Ramos (cell line): ENCODE data around the gene SART1.

Experiments
- in situ Hi-C: fragments of 300-500 bp; cut with MboI; formaldehyde crosslinking; loops from one replicate; pipeline ENCODE4 v1.14.3; 2022; ENCODE audit warnings: low sequenced_read_pairs; ENCODE audit not compliant: unreplicated experiment

Gene SART1

GRCh38 chr11:65961267-65962140 is at the start of gene SART1:
Gene SART1, plus strand, starts transcription at chr11:65961734. Its CDS starts 47 bp downstream, at chr11:65961781.
- in situ Hi-C loops, result no loop called here

GRCh38 chr11:65912845-65913244 is 48.7 kb upstream of the SART1 start:
- in situ Hi-C loops, result no loop called here

- in situ Hi-C loops, result no loop called here
Observed at GRCh38 chr11:65915101-65915820, 46.3 kb upstream of the SART1 start.

GRCh38 chr11:65915821-65916251 is 45.7 kb upstream of the SART1 start:
- in situ Hi-C loops, result no loop called here

- in situ Hi-C loops, result no loop called here
Observed at GRCh38 chr11:65916391-65916790, 45.1 kb upstream of the SART1 start.

GRCh38 chr11:65917077-65917433 is 44.5 kb upstream of the SART1 start:
- in situ Hi-C loops, result no loop called here

GRCh38 chr11:65917434-65918210 is 43.9 kb upstream of the SART1 start:
- in situ Hi-C loops, result no loop called here

GRCh38 chr11:65918211-65919140 is 43.1 kb upstream of the SART1 start, which contains the start of gene C11orf68:
Gene C11orf68, minus strand, starts transcription at chr11:65919062. Its CDS starts 31 bp downstream, at chr11:65919031.
- in situ Hi-C loops, result no loop called here

GRCh38 chr11:65919141-65919572 is 42.4 kb upstream of the SART1 start, which contains the start of gene DRAP1:
Gene DRAP1, plus strand, starts transcription at chr11:65919426. Its CDS starts 76 bp downstream, at chr11:65919502.
- in situ Hi-C loops, result no loop called here

- in situ Hi-C loops, result no loop called here
Observed at GRCh38 chr11:65919573-65920371, 41.8 kb upstream of the SART1 start.

GRCh38 chr11:65920372-65920802 is 41.1 kb upstream of the SART1 start:
- in situ Hi-C loops, result no loop called here

- in situ Hi-C loops, result no loop called here
Observed at GRCh38 chr11:65921033-65921555, 40.4 kb upstream of the SART1 start.

GRCh38 chr11:65921876-65922275 is 39.7 kb upstream of the SART1 start:
- in situ Hi-C loops, result no loop called here

GRCh38 chr11:65922565-65922964 is 39.0 kb upstream of the SART1 start:
- in situ Hi-C loops, result no loop called here

GRCh38 chr11:65925397-65925796 is 36.1 kb upstream of the SART1 start:
- in situ Hi-C loops, result no loop called here

- in situ Hi-C loops, result no loop called here
Observed at GRCh38 chr11:65927904-65928397, 33.6 kb upstream of the SART1 start.

GRCh38 chr11:65928667-65929066 is 32.9 kb upstream of the SART1 start:
- in situ Hi-C loops, result no loop called here
